Kidney (tissue), 14 donors: ENCODE measurements around the gene NELFB. TPM values are rescaled to one million over a fixed set of nuclear protein-coding genes. Genes with fewer than 3 reads are reported as not detected.
"Not testable (repeated sequence)": the region's sequence is repeated elsewhere in the genome, so short reads cannot be mapped to it uniquely, and the experiment has no call there.

Experiments
- DNase-seq, 5 donors: peaks; one replicate each; pipeline ENCODE4 v3.0.0-alpha.2; 2013 to 2020
- FAIRE-seq: peaks from 2 replicates; lab custom pipeline; 2012; peaks lifted over from hg19 to GRCh38; lab: Jason Lieb, UNC
- H3K27ac ChIP-seq, 2 donors: one replicate each; pipeline ENCODE4 v1.7.0; 2013; ENCODE audit warnings: low read depth in 2 of 2, low read length in 2 of 2, inconsistent platforms in 1 of 2
- H3K27me3 ChIP-seq: one replicate; pipeline ENCODE4 v1.7.1; 2013; ENCODE audit warnings: low read length, inconsistent platforms; ENCODE audit not compliant: control insufficient read depth, insufficient read depth
- H3K36me3 ChIP-seq, 3 donors: one replicate each; pipeline versions ENCODE4 v1.7.0 to v1.7.1; 2013; ENCODE audit warnings: low read length in 3 of 3, control low read depth in 1 of 3, inconsistent platforms in 1 of 3; ENCODE audit not compliant: insufficient read depth in 3 of 3, control insufficient read depth in 2 of 3
- H3K4me1 ChIP-seq, 3 donors: one replicate each; pipeline versions ENCODE4 v1.7.0 to v1.7.1; 2013; ENCODE audit warnings: low read length in 3 of 3, inconsistent platforms in 1 of 3, low read depth in 1 of 3; ENCODE audit not compliant: control insufficient read depth in 2 of 3, insufficient read depth in 2 of 3
- H3K4me3 ChIP-seq, 3 donors: one replicate each; pipeline versions ENCODE4 v1.7.0 to v1.8.1; 2013; ENCODE audit warnings: low read length in 3 of 3, control low read depth in 1 of 3, inconsistent platforms in 1 of 3
- H3K9ac ChIP-seq, 3 donors: one replicate each; pipeline versions ENCODE4 v1.7.0 to v1.7.1; 2013; ENCODE audit warnings: low read length in 3 of 3, control low read depth in 1 of 3, inconsistent platforms in 1 of 3
- H3K9me3 ChIP-seq, 3 donors: one replicate each; pipeline versions ENCODE4 v1.7.0 to v1.7.1; 2013; ENCODE audit warnings: low read length in 3 of 3, control low read depth in 1 of 3, inconsistent platforms in 1 of 3; ENCODE audit not compliant: control insufficient read depth in 2 of 3, insufficient read depth in 1 of 3
- intact Hi-C: fragments of 100-400 bp; cut with DNase I; formaldehyde crosslinking; loops from one replicate; pipeline ENCODE4 v1.11.1; 2022
- polyA plus RNA-seq: library from polyadenylated mRNA; stranded (reverse); fragments of 350-450 nt; fragmentation: Illumina TruSeq; extraction: RNeasy Lipid Tissue Mini Kit (QIAGEN cat#74804); gene quantifications from one replicate; pipeline ENCODE4 v1.2.3, GENCODE V29; 2014; ENCODE audit warnings: low read depth, low replicate concordance; ENCODE audit not compliant: insufficient read depth
- total RNA-seq: library from RNA; stranded (reverse); fragmentation: NEBNext Ultra II Directional; extraction: Animal tissue kit (Norgen Biotek cat#: 25700); gene quantifications from one replicate; pipeline ENCODE4 v1.2.1, GENCODE V29; 2021
- TF ChIP-seq, protein P1 (sequence below): IDR thresholded peaks from 3 replicates; pipeline ENCODE4 v1.5.1; 2012; ENCODE audit warnings: mild to moderate bottlenecking, moderate library complexity, borderline replicate concordance; ENCODE audit not compliant: insufficient read depth; ENCODE audit errors: extremely low read depth
- donor health status: control.
- donor health status: control.
- donor health status: control.
- donor health status: control.
- donor health status: control.
- donor health status: DM: yes; HTN: yes; CAD: no.
- donor health status: Normal renal cell carcinoma (clear cell type).

The NELFB gene
- total and polyA plus RNA-seq, 2 donors from 2014 or later, result 43.8 to 57.3 TPM

DNA sequence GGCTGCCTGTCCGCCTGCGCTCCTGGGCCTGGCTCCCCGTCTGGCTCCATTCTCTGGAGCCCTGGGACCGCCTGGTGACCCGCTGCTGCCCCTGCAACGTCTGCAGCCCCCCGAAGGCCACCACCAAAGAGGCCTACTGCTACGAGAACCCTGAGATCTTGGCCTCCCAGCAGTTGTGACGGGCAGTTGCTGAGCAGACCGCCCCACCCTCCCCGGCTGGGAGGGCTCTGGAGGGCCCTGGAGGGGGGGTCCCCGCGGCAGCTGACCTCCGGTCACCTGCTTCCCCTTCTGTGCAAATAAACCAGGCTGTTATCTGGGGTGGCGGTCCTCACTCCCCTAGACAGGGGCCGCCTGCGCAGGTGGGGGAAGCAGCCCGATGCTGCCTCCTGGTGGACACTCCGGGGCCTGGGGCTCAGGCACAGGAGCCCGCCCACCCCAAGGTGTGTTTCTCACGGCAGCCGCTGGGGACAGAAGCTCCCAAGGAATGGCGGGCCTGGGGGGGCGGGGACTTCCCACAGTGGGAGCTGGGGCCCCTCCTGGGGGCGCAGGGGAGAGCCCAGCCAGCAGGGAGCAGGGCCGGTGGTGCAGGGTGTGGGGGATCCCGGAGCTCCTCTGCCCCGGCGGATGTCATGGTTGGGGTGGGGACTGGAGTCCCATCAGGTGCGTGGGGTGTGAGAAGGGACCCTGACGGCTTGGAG, 18.7 kb upstream of the NELFB start:
- H3K27ac ChIP-seq, result peak overlapping the region in 1 of 2 donors; percentile 7
- peaks cover 0 to 8% (median 4%) of the 10 kb centered on the region in 3 donors for H3K4me1 ChIP-seq

GRCh38 chr9:137236936-137237421, 18.1 kb upstream of the NELFB start:
- intact Hi-C loops, result loop anchor here (10.0 kb wide), 1 partner anchor 122 kb away; the partner anchor contains the start of gene DPP7
- Histone ChIP-seq H3K9me3 (no peaks in the 10 kb centered on the region), H3K36me3 (no peaks in the 10 kb centered on the region), H3K4me1 (peaks cover 0 to 8% (median 4%) of the 10 kb centered on the region in 3 donors), H3K27me3 (no peaks in the 10 kb centered on the region), H3K4me3 (no peak overlapping the region), H3K9ac (no peak overlapping the region), H3K27ac (no peak overlapping the region)
- DNase-seq (peak in 4 of 5 donors; percentile 52 to 79 (median 58)), FAIRE-seq (no peak)
- TF ChIP-seq, protein P1, sequence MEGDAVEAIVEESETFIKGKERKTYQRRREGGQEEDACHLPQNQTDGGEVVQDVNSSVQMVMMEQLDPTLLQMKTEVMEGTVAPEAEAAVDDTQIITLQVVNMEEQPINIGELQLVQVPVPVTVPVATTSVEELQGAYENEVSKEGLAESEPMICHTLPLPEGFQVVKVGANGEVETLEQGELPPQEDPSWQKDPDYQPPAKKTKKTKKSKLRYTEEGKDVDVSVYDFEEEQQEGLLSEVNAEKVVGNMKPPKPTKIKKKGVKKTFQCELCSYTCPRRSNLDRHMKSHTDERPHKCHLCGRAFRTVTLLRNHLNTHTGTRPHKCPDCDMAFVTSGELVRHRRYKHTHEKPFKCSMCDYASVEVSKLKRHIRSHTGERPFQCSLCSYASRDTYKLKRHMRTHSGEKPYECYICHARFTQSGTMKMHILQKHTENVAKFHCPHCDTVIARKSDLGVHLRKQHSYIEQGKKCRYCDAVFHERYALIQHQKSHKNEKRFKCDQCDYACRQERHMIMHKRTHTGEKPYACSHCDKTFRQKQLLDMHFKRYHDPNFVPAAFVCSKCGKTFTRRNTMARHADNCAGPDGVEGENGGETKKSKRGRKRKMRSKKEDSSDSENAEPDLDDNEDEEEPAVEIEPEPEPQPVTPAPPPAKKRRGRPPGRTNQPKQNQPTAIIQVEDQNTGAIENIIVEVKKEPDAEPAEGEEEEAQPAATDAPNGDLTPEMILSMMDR, result no peak

More for the DNA sequence above, 18.7 kb upstream of the NELFB start:
- DNase-seq, result peak; percentile 92 to 95 (median 93)
- no peak for FAIRE-seq
- Histone ChIP-seq H3K36me3 (no peaks in the 10 kb centered on the region), H3K9me3 (no peaks in the 10 kb centered on the region), H3K9ac (no peak overlapping the region), H3K4me3 (no peak overlapping the region), H3K27me3 (no peaks in the 10 kb centered on the region)
- TF ChIP-seq, protein P1, result peak; percentile 99
- intact Hi-C loops, result loop anchor here (10.0 kb wide), 1 partner anchor 122 kb away; the partner anchor contains the start of gene DPP7

DNA sequence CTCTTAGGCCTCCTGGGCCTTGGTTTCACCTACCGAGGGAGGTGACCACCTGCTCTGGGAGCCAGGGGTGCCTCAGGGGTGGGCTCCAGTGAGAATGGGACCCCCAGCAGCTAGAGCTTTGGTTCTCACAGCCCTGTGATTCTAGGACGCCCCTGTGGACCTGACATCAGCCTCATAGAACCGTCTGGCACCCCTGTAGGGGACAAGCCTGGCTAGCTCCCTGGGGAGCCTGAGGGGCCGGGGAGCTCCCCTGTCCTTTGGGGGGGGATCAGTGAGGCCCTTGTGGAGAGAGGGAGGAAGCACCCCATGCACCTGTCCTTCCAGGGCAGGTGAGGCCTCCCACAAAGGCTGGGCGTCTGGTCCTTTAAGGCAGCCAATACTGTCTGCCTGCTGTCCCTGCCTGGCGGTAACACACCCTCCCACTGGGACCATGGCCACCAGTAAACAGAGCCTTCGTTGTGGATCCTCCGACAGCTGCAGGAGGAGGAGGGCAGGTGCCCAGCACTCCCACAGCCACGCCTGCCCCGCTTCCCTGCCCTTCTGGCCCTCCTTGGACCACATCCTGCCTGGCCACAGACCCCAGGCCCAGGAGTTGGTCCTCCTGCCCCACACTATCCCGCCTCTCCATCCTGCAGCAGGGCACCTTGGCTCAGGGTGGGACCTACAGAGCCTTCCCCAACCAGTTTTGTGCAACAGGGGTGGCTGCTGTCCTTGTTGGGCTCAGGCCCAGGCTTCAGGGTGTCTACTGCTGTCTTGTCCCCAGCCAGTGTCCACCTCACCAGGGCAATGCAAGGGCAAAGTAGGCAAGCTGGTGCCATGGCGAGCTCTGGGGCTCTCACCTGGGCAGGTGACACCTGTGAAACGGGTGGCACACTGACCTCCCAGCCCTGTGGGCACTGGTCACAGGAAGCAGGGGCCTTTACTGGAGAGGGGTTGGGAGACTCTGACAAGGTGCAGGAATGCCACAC, 17.1 kb upstream of the NELFB start:
- H3K9ac ChIP-seq, result no peak overlapping the region
- no peak for FAIRE-seq
- no peaks in the 10 kb centered on the region for H3K9me3 ChIP-seq
- peaks cover 0 to 7% (median 6%) of the 10 kb centered on the region in 3 donors for H3K36me3 ChIP-seq
- no peak overlapping the region for H3K4me3 ChIP-seq
- DNase-seq, result peak in 1 of 5 donors; percentile 65
- peaks cover 0 to 18% (median 11%) of the 10 kb centered on the region in 3 donors for H3K4me1 ChIP-seq
- TF ChIP-seq, protein P1, result no peak
- no peak overlapping the region for H3K27ac ChIP-seq
- H3K27me3 ChIP-seq, result no peaks in the 10 kb centered on the region
- intact Hi-C loops, result loop anchor here (10.0 kb wide), 1 partner anchor 123 kb away; the partner anchor contains the start of gene DPP7

DNA sequence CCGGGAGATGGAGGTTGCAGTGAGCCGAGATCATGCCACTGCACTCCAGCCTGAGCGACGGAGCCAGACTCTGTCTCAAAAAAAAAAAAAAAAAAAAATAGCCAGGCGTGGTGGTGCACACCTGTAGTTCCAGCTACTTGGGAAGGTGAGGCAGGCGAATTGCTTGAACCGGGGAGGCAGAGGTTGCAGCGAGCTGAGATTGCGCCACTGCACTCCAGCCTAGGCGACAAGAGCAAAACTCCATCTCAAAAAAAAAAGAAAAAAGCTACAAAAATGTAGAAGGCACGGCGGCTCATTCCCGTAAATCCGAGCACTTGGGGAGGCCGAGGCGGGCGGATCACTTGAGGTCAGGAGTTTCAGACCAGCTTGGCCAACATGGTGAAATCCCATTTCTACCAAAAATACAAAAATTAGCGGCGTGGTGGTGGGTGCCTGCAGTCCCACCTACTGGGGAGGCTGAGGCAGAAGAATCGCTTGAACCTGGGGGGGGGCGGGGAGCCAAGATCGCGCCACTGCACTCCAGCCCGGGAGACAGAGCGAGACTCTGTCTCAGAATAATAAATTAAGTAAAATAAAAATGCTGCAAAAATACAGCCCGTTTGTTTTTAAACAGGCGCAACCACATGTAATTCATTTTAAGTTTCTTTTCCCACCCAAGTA, 15.5 kb upstream of the NELFB start:
- H3K27me3 ChIP-seq, DNase-seq, H3K9me3 ChIP-seq, FAIRE-seq: not testable (repeated sequence)
- H3K9ac ChIP-seq, result peak overlapping the region in 1 of 3 donors; percentile 73
- H3K4me3 ChIP-seq, result peak overlapping the region; percentile 38 to 64 (median 41)
- H3K36me3 ChIP-seq, result peaks cover 2 to 13% (median 6%) of the 10 kb centered on the region in 3 donors
- H3K27ac ChIP-seq, result peak overlapping the region; percentile 91 to 98
- intact Hi-C loops, result loop anchor here (10.0 kb wide), 1 partner anchor 125 kb away; the partner anchor contains the start of gene DPP7
- peaks cover 0 to 23% (median 11%) of the 10 kb centered on the region in 3 donors for H3K4me1 ChIP-seq
